ENCODE measurements around the gene C1QL4.

GRCh38 chr12:49294804-49295081 is 42.2 kb downstream of the C1QL4 start:
- no peak for TF ChIP-seq EZH2 (IDR thresholded peaks at IDR 0.05; ENCODE audit: borderline replicate concordance, low read length)
- TF ChIP-seq, protein P1, sequence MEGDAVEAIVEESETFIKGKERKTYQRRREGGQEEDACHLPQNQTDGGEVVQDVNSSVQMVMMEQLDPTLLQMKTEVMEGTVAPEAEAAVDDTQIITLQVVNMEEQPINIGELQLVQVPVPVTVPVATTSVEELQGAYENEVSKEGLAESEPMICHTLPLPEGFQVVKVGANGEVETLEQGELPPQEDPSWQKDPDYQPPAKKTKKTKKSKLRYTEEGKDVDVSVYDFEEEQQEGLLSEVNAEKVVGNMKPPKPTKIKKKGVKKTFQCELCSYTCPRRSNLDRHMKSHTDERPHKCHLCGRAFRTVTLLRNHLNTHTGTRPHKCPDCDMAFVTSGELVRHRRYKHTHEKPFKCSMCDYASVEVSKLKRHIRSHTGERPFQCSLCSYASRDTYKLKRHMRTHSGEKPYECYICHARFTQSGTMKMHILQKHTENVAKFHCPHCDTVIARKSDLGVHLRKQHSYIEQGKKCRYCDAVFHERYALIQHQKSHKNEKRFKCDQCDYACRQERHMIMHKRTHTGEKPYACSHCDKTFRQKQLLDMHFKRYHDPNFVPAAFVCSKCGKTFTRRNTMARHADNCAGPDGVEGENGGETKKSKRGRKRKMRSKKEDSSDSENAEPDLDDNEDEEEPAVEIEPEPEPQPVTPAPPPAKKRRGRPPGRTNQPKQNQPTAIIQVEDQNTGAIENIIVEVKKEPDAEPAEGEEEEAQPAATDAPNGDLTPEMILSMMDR (conservative IDR thresholded peaks at IDR 0.05 in 1 of 2, IDR thresholded peaks at IDR 0.05 in 1 of 2; ENCODE audit: extremely low read depth in 1 of 2, insufficient read depth in 1 of 2, low read depth in 1 of 2, low read length in 2 of 2): no peak
